SK-N-MC (cell line): ENCODE measurements around the gene TMEM167A.
A peak's percentile ranks its signal among the peaks of the same experiment; 100 is the strongest.
"Not testable (repeated sequence)": the region's sequence is repeated elsewhere in the genome, so short reads cannot be mapped to it uniquely, and the experiment has no call there.

Experiments used
- DNase-seq: peaks from one replicate; pipeline ENCODE4 v3.0.0-alpha.2; 2011; ENCODE audit warnings: low read depth, low spot score
- H3K27ac ChIP-seq: fragments of 200-600 bp; sonication (generic); 2 replicates; pipeline ENCODE4 v1.5.1; 2016; ENCODE audit warnings: mixed run types
- H3K36me3 ChIP-seq: fragments of 200-600 bp; sonication (generic); 2 replicates; pipeline ENCODE4 v1.6.1; 2017; ENCODE audit warnings: antibody characterized with exemption, low read length, mixed read lengths; ENCODE audit not compliant: insufficient read depth
- H3K4me3 ChIP-seq: fragments of 200-600 bp; sonication (generic); 2 replicates; pipeline ENCODE4 v1.5.1; 2016
- H3K9ac ChIP-seq: fragments of 200-600 bp; sonication (generic); 2 replicates; pipeline ENCODE4 v1.8.0; 2017; ENCODE audit warnings: mixed run types, mixed read lengths; ENCODE audit not compliant: insufficient read length
- H3K9me3 ChIP-seq: fragments of 200-600 bp; sonication (generic); 2 replicates; pipeline ENCODE4 v1.6.1; 2017; ENCODE audit warnings: low read depth, mild to moderate bottlenecking, antibody characterized with exemption, low read length, moderate library complexity, mixed read lengths
- EZH2 ChIP-seq: fragments of 200-600 bp; sonication (generic); IDR thresholded peaks from one replicate; pipeline ENCODE4 v1.6.1; 2017; ENCODE audit warnings: antibody characterized with exemption
- FOXP2 ChIP-seq: optimal IDR thresholded peaks from 2 replicates; pipeline ENCODE3; 2011; ENCODE audit warnings: mild to moderate bottlenecking, moderate library complexity; ENCODE audit not compliant: insufficient read depth; ENCODE audit errors: extremely low read length, control extremely low read depth
- POLR2AphosphoS5 ChIP-seq: IDR thresholded peaks from 2 replicates; pipeline ENCODE4 v1.6.1; 2012; ENCODE audit warnings: mild to moderate bottlenecking, low read depth, low read length, borderline replicate concordance

Gene TMEM167A

GRCh38 chr5:83077662-83078261 is 568 bp upstream of the TMEM167A start:
- Histone ChIP-seq H3K9me3 (no peaks in the 10 kb centered on the region), H3K9ac (peak overlapping the region; percentile 91), H3K36me3 (peaks cover 9% of the 10 kb centered on the region), H3K4me3 (peak overlapping the region; percentile 88), H3K27ac (peak overlapping the region; percentile 60; the same call in 1 of the 2 replicates)
- TF ChIP-seq POLR2AphosphoS5 = no peak
- TF ChIP-seq FOXP2 = no peak
- TF ChIP-seq EZH2 = no peak
- no peak for DNase-seq

- H3K4me3 ChIP-seq = no peak overlapping the region
- no peaks in the 10 kb centered on the region for H3K9me3 ChIP-seq
- TF ChIP-seq POLR2AphosphoS5 (no peak), EZH2 (no peak), FOXP2 (no peak)
Measured at GRCh38 chr5:83072966-83073365, 4.2 kb downstream of the TMEM167A start.

GRCh38 chr5:83071286-83072051 is 5.7 kb downstream of the TMEM167A start:
- Histone ChIP-seq H3K36me3 (peaks cover 13% of the 10 kb centered on the region), H3K9ac (no peak overlapping the region), H3K4me3 (no peak overlapping the region), H3K27ac (no peak overlapping the region), H3K9me3 (no peaks in the 10 kb centered on the region)
- DNase-seq = no peak
- TF ChIP-seq FOXP2 (no peak), POLR2AphosphoS5 (no peak), EZH2 (no peak)

More at GRCh38 chr5:83072966-83073365, 4.2 kb downstream of the TMEM167A start:
- Histone ChIP-seq H3K9ac (no peak overlapping the region), H3K36me3 (peaks cover 13% of the 10 kb centered on the region), H3K27ac (no peak overlapping the region)
- no peak for DNase-seq

GRCh38 chr5:83069096-83069799 is 7.9 kb downstream of the TMEM167A start:
- no peak for DNase-seq
- TF ChIP-seq FOXP2 (no peak), POLR2AphosphoS5 (no peak), EZH2 (no peak)
- Histone ChIP-seq H3K36me3 (peaks cover 18% of the 10 kb centered on the region), H3K9ac (no peak overlapping the region), H3K4me3 (no peak overlapping the region), H3K9me3 (no peaks in the 10 kb centered on the region), H3K27ac (peak overlapping the region; percentile 4; the same call in 1 of the 2 replicates)

- not testable (repeated sequence) for H3K27ac ChIP-seq, H3K4me3 ChIP-seq, DNase-seq, H3K9me3 ChIP-seq, H3K9ac ChIP-seq
- H3K36me3 ChIP-seq = peaks cover 28% of the 10 kb centered on the region
Measured at GRCh38 chr5:83067377-83067776, 9.8 kb downstream of the TMEM167A start.

GRCh38 chr5:83066548-83067110 is 10.6 kb downstream of the TMEM167A start:
- Histone ChIP-seq H3K9me3 (no peaks in the 10 kb centered on the region), H3K27ac (no peak overlapping the region), H3K36me3 (peaks cover 33% of the 10 kb centered on the region), H3K9ac (no peak overlapping the region), H3K4me3 (no peak overlapping the region)
- DNase-seq = no peak
- TF ChIP-seq FOXP2 = no peak
- no peak for TF ChIP-seq EZH2
- no peak for TF ChIP-seq POLR2AphosphoS5

- TF ChIP-seq POLR2AphosphoS5 (no peak), EZH2 (no peak), FOXP2 (no peak)
- DNase-seq = no peak
- no peaks in the 10 kb centered on the region for H3K9me3 ChIP-seq
- H3K36me3 ChIP-seq = peaks cover 77% of the 10 kb centered on the region
- H3K4me3 ChIP-seq = no peak overlapping the region
- H3K9ac ChIP-seq = no peak overlapping the region
- H3K27ac ChIP-seq = no peak overlapping the region
Measured at GRCh38 chr5:83059341-83059740, 17.9 kb downstream of the TMEM167A start.

- Histone ChIP-seq H3K9me3 (no peaks in the 10 kb centered on the region), H3K27ac (no peak overlapping the region), H3K36me3 (peaks cover 75% of the 10 kb centered on the region), H3K9ac (no peak overlapping the region), H3K4me3 (no peak overlapping the region)
- no peak for TF ChIP-seq FOXP2
- TF ChIP-seq POLR2AphosphoS5 = no peak
- TF ChIP-seq EZH2 = no peak
- DNase-seq = no peak
Measured at GRCh38 chr5:83058726-83059125, 18.5 kb downstream of the TMEM167A start.
